PC-9 (cell line): ENCODE data around the gene PRIM2. TPM values are rescaled to one million over a fixed set of nuclear protein-coding genes. Genes with fewer than 3 reads are reported as not detected.
"Not testable (repeated sequence)": the region's sequence is repeated elsewhere in the genome, so short reads cannot be mapped to it uniquely, and the experiment has no call there.

Experiments
- BruUV-seq: library from RNA; stranded (reverse); fragments of 400-500 nt; replicated peaks from 2 replicates; lab custom pipeline; 2021; lab: Mats Ljungman, UMichigan
- CTCF ChIA-PET: fragments of 300-600 bp; sonication (Branson Sonifier 250); formaldehyde crosslinking; loops from one replicate; lab custom pipeline; 2022; ENCODE audit warnings: antibody characterized with exemption; lab: Charles Lee
- POLR2A ChIA-PET: fragments of 300-600 bp; sonication (Branson Sonifier 250); formaldehyde crosslinking; loops from one replicate; lab custom pipeline; 2022; ENCODE audit warnings: antibody characterized with exemption; ENCODE audit not compliant: unreplicated experiment; lab: Charles Lee
- DNase-seq, 2 experiments: peaks; one replicate each; pipeline versions ENCODE4 v3.0.0 to v3.0.0-alpha.2; 2015 to 2022; ENCODE audit warnings: mixed read lengths in 1 of 2
- H2AFZ ChIP-seq: fragments of 200-600 bp; sonication (generic); 2 replicates; pipeline ENCODE4 v1.8.1; 2017; ENCODE audit warnings: antibody characterized with exemption
- H3F3A ChIP-seq: fragments of 200-600 bp; sonication (generic); 2 replicates; pipeline ENCODE4 v1.8.1; 2017; ENCODE audit warnings: antibody characterized with exemption, mild to moderate bottlenecking, low read depth; ENCODE audit not compliant: insufficient read depth
- H3K27ac ChIP-seq: fragments of 200-600 bp; sonication (generic); 2 replicates; pipeline ENCODE4 v1.6.1; 2016; ENCODE audit warnings: mixed run types
- H3K27me3 ChIP-seq: fragments of 200-600 bp; sonication (generic); 2 replicates; pipeline ENCODE4 v1.6.1; 2016; ENCODE audit warnings: low read depth, mixed run types; ENCODE audit not compliant: insufficient read depth
- H3K36me3 ChIP-seq: fragments of 200-600 bp; sonication (generic); 2 replicates; pipeline ENCODE4 v1.6.1; 2016; ENCODE audit warnings: low read depth, mixed run types
- H3K4me1 ChIP-seq: fragments of 200-600 bp; sonication (generic); replicated peaks from 2 replicates; pipeline ENCODE4 v1.6.1; 2016; ENCODE audit warnings: mixed run types; ENCODE audit not compliant: insufficient read depth
- H3K4me2 ChIP-seq: fragments of 200-600 bp; sonication (generic); 2 replicates; pipeline ENCODE4 v1.6.1; 2017; ENCODE audit warnings: mixed run types
- H3K4me3 ChIP-seq: fragments of 200-600 bp; sonication (generic); 2 replicates; pipeline ENCODE4 v1.6.1; 2016; ENCODE audit warnings: mixed run types
- H3K79me2 ChIP-seq: fragments of 200-600 bp; sonication (generic); 2 replicates; pipeline ENCODE4 v1.6.1; 2017; ENCODE audit warnings: low read depth, mixed run types
- H3K9me2 ChIP-seq: fragments of 200-600 bp; sonication (generic); 2 replicates; pipeline ENCODE4 v1.8.1; 2017; ENCODE audit warnings: mild to moderate bottlenecking; ENCODE audit not compliant: insufficient read depth
- H3K9me3 ChIP-seq: fragments of 200-600 bp; sonication (generic); 2 replicates; pipeline ENCODE4 v1.8.1; 2016; ENCODE audit warnings: low read depth; ENCODE audit not compliant: insufficient read depth
- H4K20me1 ChIP-seq: fragments of 200-600 bp; sonication (generic); 2 replicates; pipeline ENCODE4 v1.8.1; 2017; ENCODE audit not compliant: insufficient read depth
- intact Hi-C: fragments of 100-400 bp; cut with micrococcal nuclease; formaldehyde crosslinking; loops from one replicate; pipeline ENCODE4 v1.10.0; 2022; ENCODE audit not compliant: unreplicated experiment
- total RNA-seq: library from RNA; stranded (reverse); gene quantifications from 2 replicates; pipeline ENCODE4 v1.2.3, GENCODE V29; 2021
- TF ChIP-seq, protein P1 (sequence below): fragments of 200-600 bp; sonication (generic); conservative IDR thresholded peaks from 2 replicates; pipeline ENCODE4 v1.6.1; 2017; ENCODE audit warnings: mixed run types, antibody characterized with exemption, mild to moderate bottlenecking, moderate library complexity

Gene PRIM2
- total RNA-seq, 1 experiment from 2014 or later = 33.3 TPM

DNA sequence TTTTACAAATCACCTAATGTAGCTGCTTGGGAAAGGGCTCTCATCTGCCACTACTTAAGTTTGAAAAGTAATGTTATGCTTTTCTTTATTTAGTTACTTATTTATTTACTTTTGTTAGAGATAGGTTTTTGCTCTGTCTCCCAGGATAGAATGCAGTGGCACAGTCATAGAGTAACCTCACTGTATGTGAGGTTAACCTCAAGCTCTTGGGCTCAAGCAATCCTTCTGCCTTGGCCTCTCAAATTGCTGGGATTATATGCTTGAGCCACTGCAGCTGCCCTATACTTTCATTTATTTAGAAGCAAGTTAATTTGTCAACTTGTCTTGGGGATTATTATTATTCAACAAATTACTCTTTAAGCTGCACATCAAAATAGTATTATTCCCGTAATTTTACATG lies 255.4 kb downstream of the PRIM2 start:
- H3K27ac ChIP-seq, H4K20me1 ChIP-seq, POLR2A ChIA-PET, DNase-seq, H3K27me3 ChIP-seq, H3K79me2 ChIP-seq, H3K4me3 ChIP-seq, BruUV-seq, H3K36me3 ChIP-seq, H2AFZ ChIP-seq, H3F3A ChIP-seq, H3K4me2 ChIP-seq, H3K9me3 ChIP-seq, H3K9me2 ChIP-seq, intact Hi-C loops, H3K4me1 ChIP-seq, CTCF ChIA-PET: not testable (repeated sequence)

DNA sequence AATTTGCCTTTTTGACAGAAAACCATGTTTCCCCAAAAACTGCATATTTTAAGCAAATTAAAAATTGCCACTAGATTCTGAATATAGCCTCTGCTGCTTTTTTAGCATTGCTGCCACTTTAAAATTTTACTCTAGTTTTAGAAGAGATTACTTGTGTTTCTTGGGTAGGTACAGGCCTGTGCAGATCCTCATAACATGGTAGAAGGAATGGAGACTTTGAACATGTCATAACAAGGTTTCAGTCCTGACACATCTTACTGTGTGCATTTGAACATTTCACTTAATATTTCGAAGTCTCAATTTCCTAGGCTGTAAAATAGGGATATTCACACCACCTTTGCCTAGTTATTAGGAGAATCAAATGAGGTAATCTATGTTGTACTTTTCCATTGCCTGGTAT lies 259.6 kb downstream of the PRIM2 start:
- POLR2A ChIA-PET, intact Hi-C loops, H3K4me2 ChIP-seq, H3K4me1 ChIP-seq, H3K27ac ChIP-seq, H3K4me3 ChIP-seq, H3K9me2 ChIP-seq, H3K79me2 ChIP-seq, CTCF ChIA-PET, BruUV-seq, H3K9me3 ChIP-seq, H2AFZ ChIP-seq, H4K20me1 ChIP-seq, H3K27me3 ChIP-seq, H3K36me3 ChIP-seq, H3F3A ChIP-seq, DNase-seq: not testable (repeated sequence)

DNA sequence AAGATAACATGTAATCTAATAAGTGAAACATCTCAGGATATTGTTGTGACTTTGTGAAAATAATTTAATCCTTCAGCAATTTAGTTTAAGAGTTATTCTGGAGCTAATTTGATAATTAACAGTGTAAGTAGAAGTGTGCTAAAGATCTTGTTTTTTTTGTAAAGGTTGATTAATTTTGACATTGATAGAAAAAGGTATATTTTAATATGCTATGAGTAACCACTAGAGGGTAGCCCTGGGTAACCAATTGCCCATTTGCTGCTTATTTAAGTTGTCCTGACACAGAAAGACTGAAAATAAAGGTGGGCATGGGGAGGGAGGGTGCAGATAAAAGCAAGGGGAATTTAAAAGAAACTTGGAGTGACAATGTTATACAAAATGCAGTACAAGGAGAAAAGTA lies 262.1 kb downstream of the PRIM2 start:
- DNase-seq, H3K27ac ChIP-seq, H3K4me3 ChIP-seq, CTCF ChIA-PET, H3K4me2 ChIP-seq, intact Hi-C loops, H3K36me3 ChIP-seq, H3K79me2 ChIP-seq, H3F3A ChIP-seq, H3K9me3 ChIP-seq, H3K27me3 ChIP-seq, H4K20me1 ChIP-seq, H3K9me2 ChIP-seq, POLR2A ChIA-PET, BruUV-seq, H2AFZ ChIP-seq, H3K4me1 ChIP-seq: not testable (repeated sequence)
- TF ChIP-seq, protein P1, sequence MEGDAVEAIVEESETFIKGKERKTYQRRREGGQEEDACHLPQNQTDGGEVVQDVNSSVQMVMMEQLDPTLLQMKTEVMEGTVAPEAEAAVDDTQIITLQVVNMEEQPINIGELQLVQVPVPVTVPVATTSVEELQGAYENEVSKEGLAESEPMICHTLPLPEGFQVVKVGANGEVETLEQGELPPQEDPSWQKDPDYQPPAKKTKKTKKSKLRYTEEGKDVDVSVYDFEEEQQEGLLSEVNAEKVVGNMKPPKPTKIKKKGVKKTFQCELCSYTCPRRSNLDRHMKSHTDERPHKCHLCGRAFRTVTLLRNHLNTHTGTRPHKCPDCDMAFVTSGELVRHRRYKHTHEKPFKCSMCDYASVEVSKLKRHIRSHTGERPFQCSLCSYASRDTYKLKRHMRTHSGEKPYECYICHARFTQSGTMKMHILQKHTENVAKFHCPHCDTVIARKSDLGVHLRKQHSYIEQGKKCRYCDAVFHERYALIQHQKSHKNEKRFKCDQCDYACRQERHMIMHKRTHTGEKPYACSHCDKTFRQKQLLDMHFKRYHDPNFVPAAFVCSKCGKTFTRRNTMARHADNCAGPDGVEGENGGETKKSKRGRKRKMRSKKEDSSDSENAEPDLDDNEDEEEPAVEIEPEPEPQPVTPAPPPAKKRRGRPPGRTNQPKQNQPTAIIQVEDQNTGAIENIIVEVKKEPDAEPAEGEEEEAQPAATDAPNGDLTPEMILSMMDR = peak; percentile 59

DNA sequence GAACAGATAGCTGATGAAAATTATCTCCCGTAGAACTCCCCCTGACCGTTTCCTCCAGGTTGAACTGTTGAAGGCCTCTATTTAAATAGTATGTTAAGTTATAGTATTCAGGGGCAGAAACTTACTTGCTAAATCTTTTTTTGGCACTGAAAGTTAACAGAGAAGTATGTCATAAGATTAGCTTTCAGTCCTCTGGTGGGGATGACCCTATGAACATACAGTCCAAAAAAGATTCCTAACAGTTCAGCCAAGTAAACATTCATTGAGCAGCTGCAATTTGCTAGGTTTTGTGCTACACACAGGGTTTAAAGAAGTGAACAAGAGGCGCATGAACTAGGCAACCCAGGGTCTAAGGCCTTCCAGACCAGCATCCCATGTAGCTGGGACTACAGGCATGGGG lies 264.2 kb downstream of the PRIM2 start:
- H3K79me2 ChIP-seq, H3K9me2 ChIP-seq, H2AFZ ChIP-seq, POLR2A ChIA-PET, H3K27ac ChIP-seq, BruUV-seq, CTCF ChIA-PET, H3K27me3 ChIP-seq, H3K9me3 ChIP-seq, H3K4me2 ChIP-seq, intact Hi-C loops, H3F3A ChIP-seq, H4K20me1 ChIP-seq, H3K36me3 ChIP-seq, H3K4me1 ChIP-seq, DNase-seq, H3K4me3 ChIP-seq: not testable (repeated sequence)

DNA sequence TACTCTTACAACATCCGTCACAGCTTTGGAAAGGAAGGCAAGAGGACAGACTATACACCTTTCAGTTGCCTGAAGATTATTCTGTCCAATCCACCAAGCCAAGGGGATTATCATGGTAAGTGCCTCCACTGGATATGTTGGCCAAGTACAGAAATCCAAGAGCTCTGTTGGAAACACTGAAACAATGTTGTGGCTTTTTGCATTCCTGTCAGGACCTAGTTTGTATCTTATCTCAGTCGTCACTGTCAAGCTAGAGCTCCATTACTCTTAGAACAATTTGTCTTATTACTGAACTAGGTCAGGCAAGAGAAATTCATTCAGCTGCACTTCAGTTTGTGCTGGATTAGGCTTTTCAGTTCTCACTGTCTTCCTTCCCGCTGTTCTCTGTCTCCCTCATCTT lies 283.7 kb downstream of the PRIM2 start:
- H3K36me3 ChIP-seq, POLR2A ChIA-PET, H3F3A ChIP-seq, intact Hi-C loops, H3K27me3 ChIP-seq, H3K9me3 ChIP-seq, H3K4me3 ChIP-seq, DNase-seq, H3K79me2 ChIP-seq, H3K9me2 ChIP-seq, H2AFZ ChIP-seq, H4K20me1 ChIP-seq, BruUV-seq, H3K4me2 ChIP-seq, H3K4me1 ChIP-seq, H3K27ac ChIP-seq, CTCF ChIA-PET: not testable (repeated sequence)

DNA sequence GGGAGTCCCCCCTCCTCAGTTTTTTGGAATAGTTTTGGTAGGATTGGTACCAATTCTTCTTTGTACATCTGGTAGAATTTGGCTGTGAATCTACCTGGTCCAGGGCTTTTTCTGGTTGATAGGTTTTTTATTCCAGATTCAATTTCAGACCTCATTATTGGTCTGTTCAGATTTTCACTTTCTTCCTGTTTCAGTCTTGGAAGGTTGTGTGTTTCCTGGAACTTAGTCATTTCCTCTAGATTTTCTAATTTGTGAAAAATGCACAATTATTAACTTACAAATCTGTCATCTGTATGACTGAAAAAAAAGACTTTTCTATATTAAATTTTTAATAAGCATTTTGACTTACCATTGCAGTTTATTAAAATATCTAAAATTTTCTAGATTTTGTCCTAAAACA lies 287.9 kb downstream of the PRIM2 start:
- H3K4me1 ChIP-seq, H3K36me3 ChIP-seq, DNase-seq, H3K9me2 ChIP-seq, H3K4me2 ChIP-seq, CTCF ChIA-PET, intact Hi-C loops, H3F3A ChIP-seq, H3K9me3 ChIP-seq, H3K79me2 ChIP-seq, H3K4me3 ChIP-seq, H3K27me3 ChIP-seq, POLR2A ChIA-PET, H2AFZ ChIP-seq, BruUV-seq, H4K20me1 ChIP-seq, H3K27ac ChIP-seq: not testable (repeated sequence)

DNA sequence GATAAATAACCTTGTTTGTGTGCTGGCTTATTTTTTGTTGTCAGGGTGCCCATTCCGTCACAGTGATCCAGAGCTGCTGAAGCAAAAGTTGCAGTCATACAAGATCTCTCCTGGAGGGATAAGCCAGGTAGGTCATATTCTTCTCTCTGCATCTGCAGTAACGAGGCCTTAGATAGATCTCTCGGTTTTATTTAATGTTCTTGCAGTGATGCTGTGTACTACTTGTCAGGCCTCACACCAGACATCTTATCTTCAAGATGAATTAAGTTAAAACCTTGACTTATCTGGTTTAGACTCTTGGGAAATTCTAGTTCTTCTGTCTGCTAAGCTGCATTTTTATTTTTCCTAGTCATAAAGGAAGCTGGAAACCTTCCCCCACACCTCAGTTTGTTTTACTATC lies 288.9 kb downstream of the PRIM2 start:
- H3K27ac ChIP-seq, DNase-seq, H3F3A ChIP-seq, H3K4me2 ChIP-seq, H3K4me3 ChIP-seq, H3K79me2 ChIP-seq, H3K4me1 ChIP-seq, H3K36me3 ChIP-seq, H4K20me1 ChIP-seq, CTCF ChIA-PET, H3K9me2 ChIP-seq, H3K9me3 ChIP-seq, intact Hi-C loops, H2AFZ ChIP-seq, H3K27me3 ChIP-seq, BruUV-seq, POLR2A ChIA-PET: not testable (repeated sequence)
